ENCODE results near the gene HIVEP3. TPM values are rescaled to one million over a fixed set of nuclear protein-coding genes. Genes with fewer than 3 reads are reported as not detected.

Gene HIVEP3
- total RNA-seq, 1 experiment from 2014 or later, result 6.0 TPM

DNA sequence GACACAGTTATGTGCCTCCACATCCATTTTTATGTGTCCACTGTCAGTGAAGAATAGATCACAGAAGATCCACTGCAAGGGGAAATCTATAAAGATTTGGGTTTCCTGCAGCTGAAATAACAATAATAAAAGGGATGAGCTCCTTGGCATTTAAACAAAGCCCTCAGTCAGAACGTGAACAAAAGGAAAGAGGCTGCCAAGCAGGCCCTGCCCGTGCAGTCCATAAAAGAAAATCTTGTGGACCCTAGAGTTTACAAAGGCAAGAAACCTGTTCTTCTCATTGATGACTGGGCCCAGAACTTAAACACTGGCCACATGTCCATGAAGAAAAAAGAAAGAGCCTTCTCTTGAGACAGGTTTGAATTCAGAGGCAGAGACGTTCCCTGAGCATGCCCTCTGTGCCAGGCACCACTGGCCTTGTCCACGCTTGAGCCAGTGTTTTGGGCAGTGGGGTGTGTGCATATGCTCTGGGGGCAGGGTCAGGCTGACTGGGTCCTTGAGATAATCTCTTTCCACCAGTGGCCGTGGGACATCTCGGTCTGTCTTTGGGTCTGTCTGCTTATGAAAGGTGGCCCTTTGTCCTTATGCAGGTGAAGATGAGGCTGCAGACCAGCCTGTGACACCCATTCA is 142.7 kb downstream of the HIVEP3 start:
- CTCF ChIA-PET, result no interaction called here
- POLR2A ChIA-PET, result no interaction called here
- TF ChIP-seq CTCF (IDR thresholded peaks at IDR 0.05) (no peak), SIN3A (IDR thresholded peaks at IDR 0.05; ENCODE audit: borderline replicate concordance, insufficient read depth, low read depth, low read length) (no peak), REST (IDR thresholded peaks at IDR 0.05; ENCODE audit: insufficient read depth in 1 of 2, low read depth in 2 of 2, low read length in 1 of 2) (no peak), TCF7L2 (IDR thresholded peaks at IDR 0.05; ENCODE audit: low read depth, low read length) (no peak), POLR2AphosphoS5 (IDR thresholded peaks at IDR 0.05; ENCODE audit: low read depth, low read length) (no peak)
- in situ Hi-C loops (cut with HindIII; ENCODE audit: low pct_unique_long_range_greater_than_20kb, low sequenced_read_pairs), result no loop called here
- DNase-seq (ENCODE audit: low read depth, low spot score), result no peak
- no peaks in the 10 kb centered on the region for H3K27me3 ChIP-seq (ENCODE audit: control insufficient read depth, insufficient read depth, low read length)
- no peaks in the 10 kb centered on the region for H3K9me3 ChIP-seq (ENCODE audit: control insufficient read depth, insufficient read depth, low read depth, low read length)
- no TSS peak for BruUV-seq (replicated peaks)
- intact Hi-C loops (cut with micrococcal nuclease; ENCODE audit: unreplicated experiment), result no loop called here
- no peak for ATAC-seq
- H3K36me3 ChIP-seq (ENCODE audit: control insufficient read depth, insufficient read depth, low read length), result no peaks in the 10 kb centered on the region
- H3K4me3 ChIP-seq (ENCODE audit: low read depth in 2 of 2, low read length in 2 of 2), result no peak overlapping the region
- H3K27ac ChIP-seq (ENCODE audit: low read length), result no peak overlapping the region
- H3K4me1 ChIP-seq (ENCODE audit: control insufficient read depth, insufficient read depth, low read length), result no peaks in the 10 kb centered on the region; the same call in 1 of the 2 replicates

- Histone ChIP-seq H3K4me1 (ENCODE audit: control insufficient read depth, insufficient read depth, low read length) (no peaks in the 10 kb centered on the region; the same call in 1 of the 2 replicates), H3K27ac (ENCODE audit: low read length) (no peak overlapping the region), H3K27me3 (ENCODE audit: control insufficient read depth, insufficient read depth, low read length) (no peaks in the 10 kb centered on the region), H3K4me3 (ENCODE audit: low read depth in 2 of 2, low read length in 2 of 2) (no peak overlapping the region), H3K9me3 (ENCODE audit: control insufficient read depth, insufficient read depth, low read depth, low read length) (no peaks in the 10 kb centered on the region), H3K36me3 (ENCODE audit: control insufficient read depth, insufficient read depth, low read length) (no peaks in the 10 kb centered on the region)
- POLR2A ChIA-PET, result no interaction called here
- no TSS peak for BruUV-seq (replicated peaks)
- ATAC-seq (no peak), DNase-seq (ENCODE audit: low read depth, low spot score) (no peak)
- intact Hi-C loops (cut with micrococcal nuclease; ENCODE audit: unreplicated experiment), result no loop called here
- TF ChIP-seq SIN3A (IDR thresholded peaks at IDR 0.05; ENCODE audit: borderline replicate concordance, insufficient read depth, low read depth, low read length) (no peak), REST (IDR thresholded peaks at IDR 0.05; ENCODE audit: insufficient read depth in 1 of 2, low read depth in 2 of 2, low read length in 1 of 2) (no peak), TCF7L2 (IDR thresholded peaks at IDR 0.05; ENCODE audit: low read depth, low read length) (no peak), POLR2AphosphoS5 (IDR thresholded peaks at IDR 0.05; ENCODE audit: low read depth, low read length) (no peak), CTCF (IDR thresholded peaks at IDR 0.05) (no peak)
- CTCF ChIA-PET, result interaction anchor here (0.6 kb wide), 1 partner anchor 1082 kb away, joined by 3 read pairs; no protein-coding TSS in a partner anchor
- in situ Hi-C loops (cut with HindIII; ENCODE audit: low pct_unique_long_range_greater_than_20kb, low sequenced_read_pairs), result no loop called here
Measured at GRCh38 chr1:41774471-41774990, 144.2 kb downstream of the HIVEP3 start.

Measured in Panc1 (cell line).